Fibroblast of skin of left biceps (primary cell): ENCODE measurements around the gene SLC66A1.

ENCODE experiments used
- DNase-seq, 2 experiments: peaks; one replicate each; pipeline ENCODE4 v3.0.0-alpha.2; 2013; ENCODE audit warnings: low read depth in 2 of 2

SLC66A1 gene

GRCh38 chr1:19360843-19361610 lies 48.9 kb downstream of the SLC66A1 start:
- DNase-seq, result no peak

DNA sequence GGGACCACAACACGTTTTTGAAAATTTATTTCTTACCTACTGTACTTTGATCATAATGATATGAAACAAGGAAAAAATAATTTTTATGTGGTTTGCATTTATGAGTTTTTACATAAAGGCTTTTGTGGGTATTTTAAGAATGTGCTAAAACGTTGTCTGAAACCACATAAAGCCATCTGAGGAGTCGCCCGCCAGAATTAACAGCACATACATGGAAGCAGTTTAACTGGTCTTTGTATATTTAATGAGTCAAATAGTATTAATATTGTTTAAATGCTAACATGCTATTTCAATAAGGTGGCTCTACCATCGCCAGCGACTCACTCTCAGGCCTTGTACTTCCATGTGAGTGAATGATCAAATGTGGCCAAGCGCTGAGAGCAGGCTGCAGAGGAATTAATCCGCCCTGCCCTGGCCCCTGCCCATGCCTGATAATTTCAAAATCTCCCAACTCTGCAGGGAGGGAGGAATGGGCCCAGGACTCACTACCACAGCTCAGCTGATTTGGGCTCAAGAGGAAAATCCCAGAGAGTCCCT lies 49.6 kb downstream of the SLC66A1 start:
- DNase-seq, result no peak

DNA sequence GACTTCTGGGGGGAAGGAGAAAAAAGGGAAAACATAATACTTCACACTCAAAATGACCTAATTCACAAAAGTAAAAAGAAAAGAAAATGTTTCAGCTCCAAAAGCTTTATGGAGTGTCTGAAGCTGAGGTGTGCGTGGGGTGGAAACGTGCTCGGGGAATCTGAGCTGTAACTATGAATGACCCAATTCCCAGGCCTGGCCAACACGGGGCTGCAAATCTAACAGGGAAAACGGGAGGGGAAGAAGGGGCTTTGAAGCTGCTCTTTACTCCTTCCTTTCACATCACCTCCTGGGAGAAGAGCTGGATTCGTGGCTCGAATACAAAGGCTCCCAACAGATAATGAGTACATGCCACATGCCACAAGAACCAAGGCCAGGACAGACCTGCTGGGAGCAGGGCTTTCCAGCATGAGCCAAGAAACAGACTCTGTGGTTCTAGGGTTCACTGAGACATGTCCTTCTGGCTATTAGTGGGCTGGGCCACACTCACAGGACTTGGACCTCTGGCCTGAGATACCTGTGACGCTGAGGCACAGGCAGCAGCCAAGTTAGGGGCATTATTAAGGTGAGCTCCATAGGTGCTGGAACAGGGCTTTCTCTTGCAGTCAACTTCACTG lies 51.5 kb downstream of the SLC66A1 start:
- no peak for DNase-seq

GRCh38 chr1:19365721-19366120 lies 53.6 kb downstream of the SLC66A1 start:
- DNase-seq, result no peak

GRCh38 chr1:19366599-19367536 lies 54.7 kb downstream of the SLC66A1 start:
- no peak for DNase-seq

GRCh38 chr1:19367584-19368041 lies 55.5 kb downstream of the SLC66A1 start:
- DNase-seq, result no peak

DNA sequence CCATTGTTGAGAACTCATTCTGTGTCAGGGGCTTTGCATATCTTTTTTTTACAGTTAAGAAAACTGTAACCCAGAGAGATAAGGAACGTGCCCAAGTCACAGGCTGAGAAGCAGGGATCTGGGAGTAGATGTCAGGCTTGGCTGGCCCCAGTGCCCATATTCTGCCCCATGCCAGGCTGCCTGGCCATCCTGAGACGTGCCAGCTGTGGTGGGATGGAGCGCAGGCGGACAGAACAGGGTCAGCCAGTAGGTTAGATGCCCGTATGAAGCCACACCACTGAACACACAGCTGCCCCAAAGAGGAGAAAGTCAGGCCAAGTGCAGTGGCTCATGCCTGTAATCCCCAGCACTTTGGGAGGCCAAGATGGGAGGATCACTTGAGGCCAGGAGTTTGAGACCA lies 55.9 kb downstream of the SLC66A1 start:
- DNase-seq, result no peak

DNA sequence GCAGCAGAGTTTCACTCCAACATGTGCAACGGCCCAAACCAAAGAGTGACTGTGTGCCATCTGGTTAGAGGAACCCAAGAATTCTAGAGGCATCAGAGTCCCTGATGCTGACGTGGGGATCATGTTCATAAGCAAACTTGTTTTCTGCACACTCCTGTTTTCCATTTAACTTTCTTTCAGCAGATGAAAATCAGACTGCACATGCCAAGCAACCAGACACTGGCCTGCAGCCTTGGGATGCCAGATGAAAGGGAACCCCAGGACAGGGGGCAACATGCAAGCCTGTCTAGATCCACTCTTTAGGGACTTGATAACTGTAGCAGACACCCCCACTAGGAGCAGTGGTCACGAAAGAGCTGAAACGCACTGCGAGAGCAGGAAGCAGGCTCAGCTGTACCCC lies 56.8 kb downstream of the SLC66A1 start:
- DNase-seq, result no peak

GRCh38 chr1:19369396-19370090 lies 57.4 kb downstream of the SLC66A1 start:
- DNase-seq, result no peak

DNA sequence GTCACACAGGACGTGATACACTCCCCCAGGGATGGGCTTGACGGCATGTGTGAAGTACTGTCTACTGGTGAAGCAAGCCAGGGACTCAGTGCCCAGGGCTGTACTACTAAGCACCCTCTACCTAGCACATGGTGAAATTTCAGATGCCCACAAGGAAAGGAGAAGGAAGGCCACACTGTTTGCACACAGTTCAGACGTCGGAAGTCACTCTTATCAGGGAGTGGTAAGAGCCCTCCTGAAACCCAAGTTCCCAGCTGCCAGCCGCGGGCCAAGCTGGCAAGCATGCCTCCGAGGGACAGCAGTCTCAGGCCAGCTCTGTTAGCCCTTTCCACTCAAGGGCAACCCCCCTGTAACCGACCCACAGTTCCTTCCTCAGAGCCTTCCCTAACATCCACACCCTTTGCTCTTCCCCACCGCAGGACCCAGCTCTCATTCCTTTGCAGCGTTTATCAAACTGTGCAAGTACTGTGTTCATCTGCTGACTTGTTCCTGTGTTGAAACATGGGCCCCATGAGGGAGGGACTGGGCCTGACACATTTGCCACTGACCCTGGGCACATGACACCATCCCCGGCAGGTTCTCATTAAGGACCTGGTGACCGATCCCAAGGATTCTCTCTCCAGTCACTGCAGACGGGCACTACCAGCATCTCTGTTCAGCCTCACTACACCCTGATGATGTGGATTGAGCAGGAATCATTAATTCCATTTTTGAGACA lies 58.5 kb downstream of the SLC66A1 start:
- no peak for DNase-seq

DNA sequence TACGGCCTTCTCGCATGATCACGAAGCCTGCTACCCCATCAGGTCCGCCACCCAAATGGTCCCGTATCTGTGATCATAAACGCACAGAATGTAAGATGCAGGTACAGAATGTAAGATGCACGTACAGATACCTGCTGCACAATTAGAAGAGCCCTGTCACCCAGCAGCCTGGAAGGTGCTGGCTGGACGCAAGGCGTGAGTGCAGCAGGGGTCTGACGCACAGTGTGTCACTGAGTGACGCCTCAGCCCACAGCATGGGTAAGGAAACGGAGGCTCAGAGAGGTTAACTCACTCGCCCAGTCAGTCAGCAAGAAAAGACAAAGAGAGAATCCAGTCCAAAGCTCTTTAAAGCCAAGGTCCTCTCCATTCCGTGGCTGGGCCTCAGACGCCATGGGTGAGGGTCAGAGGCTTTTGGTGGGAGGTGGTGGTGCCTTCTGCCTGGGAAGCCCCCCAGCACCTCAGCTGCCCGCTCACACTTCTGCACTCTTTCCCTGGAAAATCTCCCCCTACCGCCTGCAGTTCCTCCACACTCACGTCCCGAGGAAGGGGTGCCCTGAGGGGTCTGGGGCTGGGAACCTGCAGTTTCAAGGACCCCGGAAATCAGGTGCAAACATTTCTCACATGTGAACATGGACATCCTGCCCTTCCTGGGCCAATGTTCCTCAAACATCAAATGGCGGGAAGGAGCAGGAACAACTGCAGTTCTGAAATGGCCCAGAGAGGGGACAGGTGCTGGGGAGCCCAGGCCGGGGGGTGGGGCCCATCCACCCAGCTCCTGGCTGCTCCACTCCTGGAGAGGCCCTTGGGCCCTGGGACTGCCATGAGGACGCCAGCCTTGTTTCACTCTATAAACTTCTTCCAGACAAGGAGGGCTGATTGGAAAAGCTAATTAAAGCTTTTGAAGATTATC lies 59.4 kb downstream of the SLC66A1 start:
- DNase-seq, result no peak

GRCh38 chr1:19372136-19372514 lies 60.0 kb downstream of the SLC66A1 start:
- DNase-seq, result no peak

- no peak for DNase-seq
Observed at GRCh38 chr1:19372602-19373001, 60.5 kb downstream of the SLC66A1 start.

DNA sequence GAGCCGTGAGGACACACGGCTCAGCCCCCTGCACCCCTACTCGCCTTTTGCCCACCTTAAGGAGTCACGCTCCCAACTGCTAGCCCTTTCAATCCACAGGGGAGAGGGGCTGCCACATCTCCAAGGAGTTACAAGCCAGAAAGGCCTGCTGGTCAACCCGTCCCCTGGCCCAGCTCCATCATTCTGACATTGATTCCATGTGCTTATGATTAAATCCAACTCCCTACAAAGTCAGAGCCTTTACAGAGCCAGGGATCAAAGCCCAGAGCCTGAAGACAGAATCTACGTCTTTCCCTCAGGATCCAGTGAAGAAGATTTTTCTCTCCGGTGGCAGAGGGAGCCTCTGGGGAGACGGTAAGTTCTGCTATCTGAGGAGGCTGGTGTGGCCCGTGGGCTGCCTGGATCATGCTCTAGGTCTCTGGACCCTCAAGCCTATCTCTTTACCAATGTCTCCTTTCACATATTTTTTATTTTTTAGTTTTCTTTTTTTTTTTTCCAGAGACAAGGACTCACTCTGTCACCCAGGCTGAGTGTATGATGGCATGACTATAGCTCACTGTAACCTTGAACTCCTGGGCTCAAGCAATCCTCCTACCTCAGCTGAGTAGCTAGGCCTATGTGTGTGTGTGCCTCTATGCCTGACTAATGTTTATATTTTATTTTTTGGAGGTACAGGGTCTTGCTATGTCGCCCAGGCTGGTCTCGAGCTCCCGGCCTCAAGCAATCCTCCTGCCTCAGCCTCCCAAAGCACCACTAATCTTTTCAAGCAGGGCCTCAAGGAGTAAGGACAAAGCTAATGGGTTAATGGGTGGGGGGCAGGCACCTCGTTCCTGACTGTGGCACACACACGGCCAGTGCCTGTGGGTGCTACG lies 61.3 kb downstream of the SLC66A1 start:
- DNase-seq, result no peak

DNA sequence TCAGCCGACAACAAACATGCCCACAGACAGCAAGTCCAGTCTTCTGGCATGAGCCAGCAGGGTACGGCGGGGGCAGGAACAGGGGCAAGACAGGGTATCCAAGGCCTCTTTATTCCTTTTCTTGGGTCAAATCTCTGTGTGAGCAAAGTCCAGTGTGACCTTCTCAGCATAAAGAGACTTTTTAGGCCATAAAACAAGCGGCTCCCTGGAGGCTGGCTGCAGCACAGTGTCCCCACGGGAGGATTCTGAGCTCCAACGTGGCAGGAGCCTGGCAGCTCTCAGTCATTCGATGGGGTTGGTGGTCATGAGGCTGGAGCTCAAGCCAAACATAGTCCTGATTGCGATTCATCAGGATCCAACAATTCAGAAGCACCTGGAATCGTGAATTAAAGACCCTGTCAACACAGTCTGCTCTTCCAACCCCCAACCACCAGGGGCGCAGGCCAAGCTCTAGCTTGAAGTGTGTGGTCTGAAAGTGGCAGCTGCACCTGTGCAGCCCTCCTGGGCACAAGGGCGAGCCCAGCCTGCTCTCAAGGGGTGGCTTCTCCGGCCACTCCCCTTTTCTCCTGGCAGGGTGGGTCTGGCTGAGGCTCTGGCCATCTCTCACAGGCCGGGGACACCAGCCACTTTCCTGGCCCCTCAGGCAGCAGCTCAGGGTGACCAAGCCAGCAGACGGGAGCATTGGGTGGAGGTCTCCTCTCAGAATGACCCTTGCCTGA lies 62.1 kb downstream of the SLC66A1 start:
- no peak for DNase-seq

DNA sequence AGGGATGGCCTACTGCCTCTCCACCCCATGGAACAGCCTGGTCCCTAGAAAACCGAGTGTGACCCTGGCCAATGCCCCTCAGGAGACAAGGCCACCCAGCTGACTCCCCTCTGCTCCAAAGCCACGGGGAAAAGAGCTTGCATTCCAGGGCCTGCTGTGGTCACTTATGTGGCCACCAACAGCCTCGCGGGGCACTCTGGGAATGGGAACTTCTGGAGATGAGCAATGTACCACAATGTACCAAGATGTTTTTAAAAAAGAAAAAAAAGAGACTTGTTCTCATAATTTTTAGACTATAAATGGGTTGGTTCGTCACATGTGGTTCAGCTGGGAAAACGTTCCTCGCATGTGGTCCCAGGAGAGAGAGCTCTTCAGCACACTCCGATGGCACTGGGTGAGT lies 62.8 kb downstream of the SLC66A1 start:
- DNase-seq, result no peak

- DNase-seq, result no peak
Observed at GRCh38 chr1:19375631-19376400, 63.7 kb downstream of the SLC66A1 start.
